OCI-M2 (cell line): ENCODE results near the gene COTL1.
"Not testable (repeated sequence)": the region's sequence is repeated elsewhere in the genome, so short reads cannot be mapped to it uniquely, and the experiment has no call there.

Experiments used
- DNase-seq: peaks from one replicate; lab custom pipeline; 2025; ENCODE audit not compliant: unreplicated experiment; lab: John Stamatoyannopoulos, UW

COTL1 gene

GRCh38 chr16:84643674-84644073, 25.8 kb upstream of the COTL1 start:
- DNase-seq: no peak

- DNase-seq: no peak
Measured at GRCh38 chr16:84643180-84643583, 25.3 kb upstream of the COTL1 start.

DNA sequence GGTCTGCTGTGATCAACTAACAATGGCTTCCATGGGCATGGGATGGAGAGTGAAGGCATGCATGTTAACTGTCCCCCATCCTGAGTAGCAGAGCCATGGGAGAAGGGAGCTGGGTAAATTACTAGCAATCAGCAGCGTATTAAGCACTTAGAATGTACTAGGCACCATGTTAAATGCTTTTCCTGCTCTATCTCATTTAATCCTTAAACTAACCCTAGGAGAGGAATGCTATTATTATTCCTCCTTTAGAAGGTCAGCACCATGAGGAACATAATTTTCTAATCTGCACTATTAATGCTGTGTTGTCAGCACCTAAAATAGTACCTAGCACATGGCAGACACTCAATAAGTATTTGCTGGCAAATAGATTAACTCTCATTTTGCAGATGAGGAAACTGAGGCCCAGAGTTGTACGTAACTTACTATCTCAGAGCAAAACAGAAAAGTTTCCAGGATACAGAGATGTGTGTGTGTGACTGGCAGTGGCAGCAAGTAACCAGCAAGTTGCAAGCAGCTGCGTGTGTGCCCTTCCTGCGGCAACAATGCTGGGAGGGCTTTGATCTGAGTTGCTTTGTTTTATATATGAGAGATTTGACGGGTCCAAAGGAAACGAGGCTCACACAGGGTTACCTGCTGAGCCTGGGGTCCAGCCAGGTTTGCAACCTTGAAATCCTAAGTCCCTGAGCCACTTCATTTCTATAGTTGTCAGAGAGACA, 23.9 kb upstream of the COTL1 start:
- no peak for DNase-seq

- no peak for DNase-seq
Measured at GRCh38 chr16:84640145-84640544, 22.3 kb upstream of the COTL1 start.

DNA sequence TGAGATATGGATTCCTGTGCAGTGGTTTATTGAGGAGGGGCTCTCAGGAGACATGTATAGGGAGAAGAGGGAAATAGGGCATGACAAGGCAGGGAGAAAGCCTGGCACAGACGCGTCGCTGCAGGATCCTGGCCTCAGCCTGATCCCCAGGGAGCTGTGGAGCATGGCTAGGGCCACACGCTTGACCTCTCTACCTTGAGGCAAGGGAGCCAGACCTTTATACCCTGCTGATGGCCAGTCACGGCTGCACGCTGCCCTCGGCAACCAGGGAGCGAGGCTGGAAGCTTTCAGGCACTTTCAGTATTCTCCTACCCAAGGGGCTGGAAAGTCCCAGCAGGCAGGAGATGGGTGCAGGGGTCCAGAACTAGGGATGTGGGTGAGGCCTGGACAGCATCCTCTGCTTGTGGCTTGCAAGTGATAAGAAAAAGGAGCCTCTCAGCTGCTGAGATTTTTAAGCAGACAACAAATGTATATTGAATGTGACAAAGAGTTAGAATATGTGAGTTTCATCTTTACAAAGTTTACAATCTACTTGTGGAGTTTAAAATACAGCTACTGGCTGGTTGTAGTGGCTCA, 20.4 kb upstream of the COTL1 start:
- no peak for DNase-seq

DNA sequence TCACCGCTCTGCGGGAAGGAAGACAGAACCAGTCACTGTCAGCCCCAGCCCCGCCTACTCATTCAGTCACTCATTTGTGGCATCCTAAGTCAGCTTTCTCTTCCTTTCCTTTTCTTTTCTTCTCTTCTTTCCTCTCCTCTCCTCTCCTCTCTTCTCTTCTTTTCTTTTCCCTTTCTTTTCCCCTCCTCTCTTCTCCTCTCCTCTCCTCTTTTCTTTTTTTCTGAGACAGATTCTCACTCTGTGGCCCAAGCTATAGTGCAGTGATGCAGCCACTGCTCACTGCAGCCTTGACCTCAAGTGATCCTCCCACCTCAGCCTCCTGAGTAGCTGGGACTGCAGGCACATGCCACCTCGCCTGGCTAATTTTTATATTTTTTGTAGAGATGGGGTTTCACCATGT, 19.8 kb upstream of the COTL1 start:
- no peak for DNase-seq

DNA sequence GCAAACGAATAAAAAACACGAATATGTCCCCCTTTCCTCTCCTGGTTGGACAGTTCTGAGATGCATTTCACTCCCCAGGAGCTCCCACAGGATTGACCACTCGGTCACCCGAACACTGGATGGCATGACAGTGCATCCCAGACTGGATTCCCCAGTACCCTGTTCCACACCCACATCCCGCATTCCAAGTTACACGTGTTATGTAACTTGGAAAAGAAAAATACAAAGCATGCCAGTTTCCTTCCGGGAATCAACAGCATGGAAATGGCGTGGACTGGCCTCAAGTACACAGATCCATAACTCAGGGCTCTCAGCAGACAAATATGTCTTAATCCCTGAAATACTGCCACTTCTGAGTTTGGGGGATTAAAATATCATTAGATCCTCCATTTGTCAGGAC, 17.8 kb upstream of the COTL1 start:
- no peak for DNase-seq

GRCh38 chr16:84633622-84634021, 15.7 kb upstream of the COTL1 start:
- DNase-seq: no peak

GRCh38 chr16:84632862-84633261, 15.0 kb upstream of the COTL1 start:
- DNase-seq: not testable (repeated sequence)

DNA sequence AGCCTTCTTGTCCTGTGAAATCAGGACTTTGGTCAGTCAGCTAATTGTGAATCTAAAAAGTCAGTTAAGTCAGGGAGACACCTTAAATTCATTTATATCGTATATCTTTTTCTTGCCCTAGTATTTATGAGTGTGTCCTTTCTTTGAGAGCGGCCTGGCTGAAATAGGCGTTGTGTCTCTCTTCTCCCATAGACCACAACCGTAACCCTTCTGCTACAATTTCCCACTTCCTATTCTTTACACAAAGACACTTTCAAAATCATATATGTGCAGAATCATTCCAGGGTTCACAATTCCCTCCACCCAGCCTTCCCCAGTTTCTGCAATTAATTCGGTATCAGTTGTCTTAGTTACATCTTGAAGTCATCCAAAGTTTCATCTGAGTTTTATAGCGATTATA, 14.0 kb upstream of the COTL1 start:
- DNase-seq: no peak

DNA sequence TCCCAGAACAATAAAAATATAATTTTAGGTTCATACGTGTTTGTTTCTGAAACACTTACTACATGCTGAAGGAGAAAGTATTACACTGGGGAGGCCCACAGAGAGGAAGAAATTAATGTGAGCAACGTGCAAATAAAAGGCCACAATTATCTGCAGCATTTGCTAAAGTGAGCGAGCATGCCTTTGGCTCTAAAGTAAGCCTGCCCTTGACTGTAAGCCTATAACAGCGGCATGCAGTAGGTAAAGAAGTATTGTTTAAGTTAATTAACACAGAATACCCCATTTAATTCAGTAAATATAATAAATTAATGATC, 13.2 kb upstream of the COTL1 start:
- DNase-seq: no peak

DNA sequence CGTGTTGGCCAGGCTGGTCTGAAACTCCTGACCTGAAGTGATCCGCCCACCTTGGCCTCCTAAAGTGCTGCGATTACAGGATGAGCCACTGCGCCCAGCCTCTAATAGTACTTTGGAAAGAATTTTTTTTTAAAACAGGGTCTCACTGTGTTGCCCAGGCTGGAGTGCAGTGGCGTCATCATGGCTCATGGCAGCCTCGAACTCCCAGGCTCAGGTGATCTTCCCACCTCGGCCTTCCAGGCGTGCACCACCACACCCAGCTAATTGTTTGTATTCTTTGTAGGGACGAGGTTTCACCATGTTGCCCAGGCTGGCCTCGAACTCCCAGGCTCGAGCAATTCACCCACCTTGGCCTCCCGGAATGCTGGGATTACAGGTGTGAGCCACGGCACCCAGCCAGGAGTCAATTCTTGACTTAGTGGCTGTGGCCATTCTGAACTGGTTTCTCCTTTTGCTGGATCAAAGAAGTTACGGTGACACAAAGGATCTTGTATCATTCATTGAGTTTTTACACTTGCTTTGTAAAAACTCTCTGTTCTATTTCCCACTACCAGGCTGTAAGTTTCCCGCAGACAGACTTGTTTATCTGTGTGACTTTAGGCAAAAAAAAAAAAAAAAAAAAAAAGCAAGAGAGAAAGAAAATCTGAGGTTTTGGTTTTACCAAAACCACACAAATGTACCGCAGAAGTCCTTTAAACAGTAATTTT, 12.7 kb upstream of the COTL1 start:
- no peak for DNase-seq

- DNase-seq: no peak
Measured at GRCh38 chr16:84630009-84630408, 12.1 kb upstream of the COTL1 start.

DNA sequence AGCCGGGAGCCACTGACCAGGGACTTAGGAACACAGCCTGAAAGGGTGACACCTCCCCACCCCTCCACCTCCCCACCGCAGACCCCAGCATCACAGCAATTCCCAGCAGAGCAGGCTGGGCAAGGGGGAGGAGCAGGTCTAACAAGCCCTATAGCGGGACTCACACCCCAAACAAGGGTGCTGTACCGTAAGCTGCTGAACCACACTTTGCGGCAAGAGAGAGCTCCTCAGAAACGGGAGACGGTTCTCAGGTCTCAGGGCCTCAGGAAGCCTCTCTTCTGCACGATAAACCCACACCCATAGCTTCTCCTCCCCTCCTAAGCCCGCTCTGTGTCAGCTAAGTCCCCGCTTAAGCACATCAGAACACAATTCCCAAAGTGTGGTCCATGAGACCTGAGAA, 11.7 kb upstream of the COTL1 start:
- DNase-seq: no peak

DNA sequence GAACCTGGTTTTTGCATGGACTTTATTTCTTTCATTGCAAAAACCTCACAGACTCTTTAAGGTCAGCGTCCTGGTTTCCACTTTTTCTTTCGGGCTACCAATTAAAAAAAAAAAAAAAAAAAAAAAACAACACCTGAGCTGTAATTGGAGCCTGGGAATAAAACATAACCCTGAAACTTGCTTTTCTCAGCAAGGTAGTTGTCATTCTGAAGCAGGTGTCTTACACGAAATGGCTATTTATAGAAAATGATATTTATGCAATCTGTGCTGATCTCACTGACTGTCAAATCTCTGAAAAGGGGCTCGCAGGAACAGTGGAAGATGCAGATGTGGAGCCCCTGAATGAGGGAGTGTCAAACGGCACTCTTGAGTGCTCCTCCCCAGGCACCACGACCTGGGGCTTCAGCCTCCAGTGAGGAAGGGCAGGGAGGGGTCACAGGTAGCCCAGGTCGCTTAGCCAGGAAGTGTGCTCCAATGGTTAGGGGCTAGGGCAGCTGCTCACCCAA, 10.4 kb upstream of the COTL1 start:
- no peak for DNase-seq

DNA sequence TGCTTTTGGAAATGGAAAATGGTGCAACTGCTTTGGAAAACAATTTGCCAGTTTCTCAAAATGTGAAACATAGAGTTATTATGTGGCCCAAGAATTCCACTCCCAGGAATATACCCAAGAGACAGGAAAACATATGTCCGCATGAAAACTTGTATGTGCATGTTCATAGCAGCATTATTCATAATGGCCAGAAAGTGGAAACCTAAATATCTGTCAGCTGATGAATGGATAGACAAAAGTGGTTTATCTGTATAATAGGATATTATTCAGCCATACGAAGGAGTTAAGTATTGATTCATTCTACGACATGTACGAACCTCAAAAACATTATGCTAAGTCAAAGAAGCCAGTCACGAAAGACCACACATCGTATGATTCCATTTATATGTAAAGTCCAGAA, 7.7 kb upstream of the COTL1 start:
- DNase-seq: no peak

DNA sequence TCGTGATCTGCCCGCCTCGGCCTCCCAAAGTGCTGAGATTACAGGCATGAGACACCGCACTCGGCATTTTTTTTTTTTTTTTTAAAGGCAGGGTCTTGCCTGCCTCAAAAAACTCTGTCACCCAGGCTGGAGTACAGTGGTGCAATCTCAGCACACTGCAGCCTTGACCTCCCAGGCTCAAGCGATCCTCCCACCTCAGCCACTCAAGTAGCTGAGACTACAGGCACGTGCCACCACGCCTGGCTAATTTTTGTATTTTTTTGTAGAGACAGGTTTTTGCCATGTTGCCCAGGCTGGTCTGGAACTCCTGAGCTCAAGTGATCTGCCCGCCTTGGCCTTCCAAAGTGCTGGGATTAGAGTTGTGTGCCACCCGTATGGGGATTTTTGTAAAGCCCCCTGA, 3.0 kb upstream of the COTL1 start:
- not testable (repeated sequence) for DNase-seq

GRCh38 chr16:84618581-84619460, 943 bp upstream of the COTL1 start:
- DNase-seq: no peak

GRCh38 chr16:84617041-84617790, 662 bp downstream of the COTL1 start:
- no peak for DNase-seq

- DNase-seq: no peak
Measured at GRCh38 chr16:84616515-84616914, 1.4 kb downstream of the COTL1 start.
